B cell (primary cell): Measurements from ENCODE around the gene VTI1A. TPM values are rescaled to one million over a fixed set of nuclear protein-coding genes. Genes with fewer than 3 reads are reported as not detected.

Experiments
- ATAC-seq: fragments of 200-7000 bp; cut with Tn5 transposase; one replicate; pipeline ENCODE4 v1.10.0; 2021; ENCODE audit warnings: low read depth, mild to moderate bottlenecking, moderate number of reproducible peaks, moderate library complexity
- CTCF ChIA-PET: fragments of 350-600 bp; sonication (Branson Sonifier 250); formaldehyde crosslinking; loops from one replicate; lab custom pipeline; 2021; ENCODE audit warnings: antibody characterized with exemption, inconsistent platforms; lab: Charles Lee
- POLR2A ChIA-PET: fragments of 350-600 bp; sonication (Branson Sonifier 250); formaldehyde crosslinking; loops from one replicate; lab custom pipeline; 2021; ENCODE audit warnings: antibody characterized with exemption; lab: Charles Lee
- DNase-seq: peaks from one replicate; pipeline ENCODE4 v3.0.0; 2013
- H2AFZ ChIP-seq: 2 replicates; pipeline ENCODE4 v1.6.1; 2012; ENCODE audit warnings: mild to moderate bottlenecking, low read depth, low read length; ENCODE audit not compliant: insufficient read depth, poor library complexity, severe bottlenecking
- H3K27ac ChIP-seq, 2 donors: 1 replicate in 1 of 2; 2 replicates in 1 of 2; pipeline ENCODE4 v1.5.1; 2012 to 2013; ENCODE audit warnings: low read length in 2 of 2, mild to moderate bottlenecking in 2 of 2, moderate library complexity in 1 of 2
- H3K27me3 ChIP-seq, 4 experiments: fragments of 200-600 bp in 1 of 4; sonication (generic) in 1 of 4; replicated peaks in 1 of 4; 1 replicate in 2 of 4; 2 replicates in 2 of 4; pipeline versions ENCODE4 v1.6.1 to v1.7.0; 2013 to 2016; ENCODE audit warnings: low read length in 3 of 4, mild to moderate bottlenecking in 2 of 4, mixed read lengths in 1 of 4, moderate library complexity in 1 of 4; ENCODE audit not compliant: insufficient read depth in 4 of 4, control insufficient read depth in 3 of 4; ENCODE audit errors: control extremely low read depth in 1 of 4
- H3K36me3 ChIP-seq, 2 experiments: replicated peaks in 1 of 2; 1 replicate in 1 of 2; 2 replicates in 1 of 2; pipeline versions ENCODE4 v1.6.1 to v1.7.1; 2013; ENCODE audit warnings: low read length in 1 of 2; ENCODE audit not compliant: insufficient read depth in 2 of 2, control insufficient read depth in 1 of 2; ENCODE audit errors: control extremely low read depth in 1 of 2, extremely low read depth in 1 of 2
- H3K4me1 ChIP-seq, 2 donors: fragments of 200-600 bp in 1 of 2; sonication (generic) in 1 of 2; 1 replicate in 1 of 2; 2 replicates in 1 of 2; pipeline versions ENCODE4 v1.5.1 to v1.6.1; 2013 to 2017; ENCODE audit warnings: low read length in 2 of 2; ENCODE audit not compliant: control insufficient read depth in 2 of 2, insufficient read depth in 2 of 2
- H3K4me2 ChIP-seq: replicated peaks from 2 replicates; pipeline ENCODE3; 2012; ENCODE audit warnings: mild to moderate bottlenecking, low read depth, low read length; ENCODE audit not compliant: poor library complexity, severe bottlenecking
- H3K4me3 ChIP-seq, 5 experiments: fragments of 200-600 bp in 1 of 5; sonication (generic) in 1 of 5; 1 replicate in 3 of 5; 2 replicates in 2 of 5; pipeline versions ENCODE4 v1.5.1 to v1.7.0; 2011 to 2016; ENCODE audit warnings: low read length in 4 of 5, mild to moderate bottlenecking in 4 of 5, low read depth in 2 of 5, control low read depth in 1 of 5, moderate library complexity in 1 of 5; ENCODE audit not compliant: insufficient read depth in 1 of 5; ENCODE audit errors: control extremely low read depth in 1 of 5, extremely low read depth in 1 of 5
- H3K79me2 ChIP-seq: fragments of 200-600 bp; sonication (generic); one replicate; pipeline ENCODE4 v1.6.0; 2016; ENCODE audit warnings: low read length; ENCODE audit not compliant: control insufficient read depth, insufficient read depth
- H3K9ac ChIP-seq: fragments of 200-600 bp; sonication (generic); 2 replicates; pipeline ENCODE4 v1.6.1; 2017; ENCODE audit warnings: mild to moderate bottlenecking, low read length, moderate library complexity
- H3K9me3 ChIP-seq, 3 donors: one replicate each; pipeline versions ENCODE4 v1.6.1 to v1.7.1; 2013; ENCODE audit warnings: low read length in 2 of 3; ENCODE audit not compliant: control insufficient read depth in 2 of 3, insufficient read depth in 1 of 3; ENCODE audit errors: control extremely low read depth in 1 of 3
- H4K20me1 ChIP-seq: 2 replicates; pipeline ENCODE4 v1.6.0; 2012; ENCODE audit warnings: mild to moderate bottlenecking, low read length; ENCODE audit not compliant: insufficient read depth, control insufficient read depth, poor library complexity, severe bottlenecking
- H3K27ac Mint-ChIP-seq: one replicate; pipeline ENCODE4 v1.8.0; 2021; ENCODE audit warnings: mixed read lengths
- H3K27me3 Mint-ChIP-seq: one replicate; pipeline ENCODE4 v1.8.0; 2021; ENCODE audit warnings: mixed read lengths
- H3K4me1 Mint-ChIP-seq: one replicate; pipeline ENCODE4 v1.8.0; 2021; ENCODE audit warnings: mixed read lengths
- H3K4me3 Mint-ChIP-seq: one replicate; pipeline ENCODE4 v1.8.0; 2021; ENCODE audit warnings: mixed read lengths
- H3K9me3 Mint-ChIP-seq: one replicate; pipeline ENCODE4 v1.8.0; 2022; ENCODE audit warnings: mixed read lengths; ENCODE audit not compliant: insufficient read depth
- CTCF ChIP-seq: fragments of 200-600 bp; IDR thresholded peaks from one replicate; pipeline ENCODE4 v1.8.0; 2022; ENCODE audit warnings: antibody characterized with exemption, mild to moderate bottlenecking
- EZH2 ChIP-seq: IDR thresholded peaks from 2 replicates; pipeline ENCODE4 v1.6.1; 2012; ENCODE audit warnings: borderline replicate concordance, low read depth, mild to moderate bottlenecking, moderate library complexity, low read length; ENCODE audit not compliant: insufficient read depth, poor library complexity, severe bottlenecking
- WGBS: methylation state at CpG from one replicate; pipeline ENCODE4 v1.1.5; 2013; ENCODE audit warnings: missing lambda C conversion rate; ENCODE audit not compliant: insufficient coverage; 5-methylcytosine and 5-hydroxymethylcytosine counted together
- intact Hi-C: fragments of 100-400 bp; cut with micrococcal nuclease; formaldehyde crosslinking; loops from one replicate; pipeline ENCODE4 v1.10.0; 2022
- polyA plus RNA-seq: library from polyadenylated mRNA; depleted of rRNA; stranded (reverse); fragments of >200 nt; gene quantifications from 2 replicates; pipeline ENCODE4 v1.2.3, GENCODE V29; 2012
- total RNA-seq, 2 donors: library from RNA; stranded (reverse); fragments of 120-200 nt in 1 of 2; gene quantifications; 1 replicate in 1 of 2; 2 replicates in 1 of 2; pipeline versions ENCODE4 v1.2.3 to v1.2.4, GENCODE V29; 2013 to 2022

VTI1A gene
- total and polyA plus RNA-seq, 2 donors (not counting 1 experiment from before 2014, with no cell fraction given): 20.0 to 84.1 TPM

GRCh38 chr10:112710528-112710927, 263.5 kb downstream of the VTI1A start:
- no peak overlapping the region for H3K4me3 Mint-ChIP-seq
- no peaks in the 10 kb centered on the region for H3K9me3 Mint-ChIP-seq
- no peak overlapping the region for H3K27ac Mint-ChIP-seq
- Histone ChIP-seq H2AFZ (no peak overlapping the region), H3K9ac (no peak overlapping the region), H4K20me1 (no peaks in the 10 kb centered on the region), H3K36me3 (peaks cover 0 to 13% of the 10 kb centered on the region in 2 experiments), H3K4me3 (no peak overlapping the region), H3K27me3 (no peaks in the 10 kb centered on the region), H3K4me1 (no peaks in the 10 kb centered on the region), H3K4me2 (no peak overlapping the region), H3K79me2 (no peaks in the 10 kb centered on the region), H3K9me3 (no peaks in the 10 kb centered on the region), H3K27ac (no peak overlapping the region)
- intact Hi-C loops: no loop called here
- H3K27me3 Mint-ChIP-seq: no peaks in the 10 kb centered on the region
- WGBS: 100% methylated on average over 1 of the region's 2 CpGs
- DNase-seq: no peak
- no peak for ATAC-seq
- CTCF ChIA-PET: interaction anchor here (1.1 kb wide), 1 partner anchor 12 kb away, joined by 3 read pairs; no protein-coding TSS in a partner anchor
- H3K4me1 Mint-ChIP-seq: no peaks in the 10 kb centered on the region
- TF ChIP-seq CTCF: no peak
- POLR2A ChIA-PET: no interaction called here

- Histone ChIP-seq H3K27me3 (no peaks in the 10 kb centered on the region), H3K4me3 (no peak overlapping the region), H2AFZ (no peak overlapping the region), H4K20me1 (no peaks in the 10 kb centered on the region), H3K79me2 (no peaks in the 10 kb centered on the region), H3K9me3 (no peaks in the 10 kb centered on the region), H3K4me2 (no peak overlapping the region), H3K4me1 (no peaks in the 10 kb centered on the region), H3K9ac (no peak overlapping the region), H3K27ac (no peak overlapping the region), H3K36me3 (peaks cover 2 to 13% of the 10 kb centered on the region in 2 experiments)
- H3K4me3 Mint-ChIP-seq: no peak overlapping the region
- no peaks in the 10 kb centered on the region for H3K4me1 Mint-ChIP-seq
- TF ChIP-seq EZH2 (no peak), CTCF (no peak)
- H3K27ac Mint-ChIP-seq: no peak overlapping the region
- ChIA-PET POLR2A (no interaction called here), CTCF (interaction anchor here (1.2 kb wide), 1 partner anchor 48 kb away, joined by 3 read pairs; no protein-coding TSS in a partner anchor)
- no peak for ATAC-seq
- H3K9me3 Mint-ChIP-seq: no peaks in the 10 kb centered on the region
- H3K27me3 Mint-ChIP-seq: no peaks in the 10 kb centered on the region
- no peak for DNase-seq
- 92% methylated on average over 5 of the region's 8 CpGs for WGBS
- intact Hi-C loops: no loop called here
These were observed 264.4 kb downstream of the VTI1A start for GRCh38 chr10:112711366-112711765.
